Prostate gland (tissue), 2 donors: Measurements from ENCODE around the gene STX7.

Experiments used
- POLR2A ChIP-seq: fragments of 450-650 bp; IDR thresholded peaks from one replicate; pipeline ENCODE4 v1.6.1; 2016; ENCODE audit warnings: antibody characterized with exemption, mild to moderate bottlenecking
- TF ChIP-seq, protein P1 (sequence below), 4 experiments: fragments of 200-600 bp in 2 of 4; fragments of 450-650 bp in 2 of 4; sonication (generic) in 2 of 4; IDR thresholded peaks; 1 replicate in 3 of 4; 2 replicates in 1 of 4; pipeline ENCODE4 v1.5.1; 2016 to 2019; ENCODE audit warnings: antibody characterized with exemption in 4 of 4, mild to moderate bottlenecking in 2 of 4, moderate library complexity in 2 of 4

DNA sequence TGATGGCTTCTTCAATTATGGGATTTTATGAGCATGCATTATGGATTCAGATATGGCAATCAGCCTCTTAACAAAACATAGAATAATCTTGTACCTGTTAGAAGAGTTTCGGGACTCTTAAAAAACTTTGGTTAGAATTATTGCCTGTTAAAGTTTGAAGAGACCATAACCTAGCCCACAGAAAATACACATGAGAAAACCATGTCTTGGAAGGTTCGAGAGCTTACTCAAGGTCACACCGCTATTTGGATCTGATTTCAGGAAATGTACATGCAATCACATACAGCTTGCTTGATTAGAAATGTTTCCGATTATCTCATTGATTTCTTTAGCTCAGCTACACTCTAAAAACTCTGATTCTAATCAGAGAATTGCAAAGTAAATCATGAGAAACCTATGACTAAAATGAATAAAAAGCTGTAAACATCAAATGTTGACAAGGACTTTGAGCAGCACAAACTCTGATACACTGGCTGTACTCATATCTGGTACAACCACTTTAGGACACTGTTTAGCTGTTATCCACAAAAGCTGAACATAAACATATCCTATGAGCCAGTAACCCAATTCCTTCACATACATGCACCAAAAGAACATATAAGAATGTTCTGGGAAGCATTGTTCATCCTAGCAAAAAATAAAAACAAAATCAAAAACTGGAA, 16.3 kb downstream of the STX7 start:
- TF ChIP-seq POLR2A: no peak
- TF ChIP-seq, protein P1, sequence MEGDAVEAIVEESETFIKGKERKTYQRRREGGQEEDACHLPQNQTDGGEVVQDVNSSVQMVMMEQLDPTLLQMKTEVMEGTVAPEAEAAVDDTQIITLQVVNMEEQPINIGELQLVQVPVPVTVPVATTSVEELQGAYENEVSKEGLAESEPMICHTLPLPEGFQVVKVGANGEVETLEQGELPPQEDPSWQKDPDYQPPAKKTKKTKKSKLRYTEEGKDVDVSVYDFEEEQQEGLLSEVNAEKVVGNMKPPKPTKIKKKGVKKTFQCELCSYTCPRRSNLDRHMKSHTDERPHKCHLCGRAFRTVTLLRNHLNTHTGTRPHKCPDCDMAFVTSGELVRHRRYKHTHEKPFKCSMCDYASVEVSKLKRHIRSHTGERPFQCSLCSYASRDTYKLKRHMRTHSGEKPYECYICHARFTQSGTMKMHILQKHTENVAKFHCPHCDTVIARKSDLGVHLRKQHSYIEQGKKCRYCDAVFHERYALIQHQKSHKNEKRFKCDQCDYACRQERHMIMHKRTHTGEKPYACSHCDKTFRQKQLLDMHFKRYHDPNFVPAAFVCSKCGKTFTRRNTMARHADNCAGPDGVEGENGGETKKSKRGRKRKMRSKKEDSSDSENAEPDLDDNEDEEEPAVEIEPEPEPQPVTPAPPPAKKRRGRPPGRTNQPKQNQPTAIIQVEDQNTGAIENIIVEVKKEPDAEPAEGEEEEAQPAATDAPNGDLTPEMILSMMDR (IDR thresholded peaks at IDR 0.05): no peak
